WTC11 (cell line): ENCODE data around the gene E2F2. TPM values are rescaled to one million over a fixed set of nuclear protein-coding genes. Genes with fewer than 3 reads are reported as not detected.

Experiments used
- ATAC-seq: fragments of 200-7000 bp; cut with Tn5 transposase; 2 replicates; pipeline ENCODE4 v1.10.0; 2021; ENCODE audit warnings: mild to moderate bottlenecking, moderate library complexity
- CTCF ChIA-PET: fragments of 300-600 bp; sonication (Branson Sonifier 250); formaldehyde crosslinking; loops from one replicate; lab custom pipeline; 2021; ENCODE audit warnings: antibody characterized with exemption; lab: Charles Lee
- POLR2A ChIA-PET: fragments of 350-600 bp; sonication (Branson Sonifier 250); formaldehyde crosslinking; loops from one replicate; lab custom pipeline; 2021; ENCODE audit warnings: antibody characterized with exemption; lab: Charles Lee
- DNase-seq: peaks from one replicate; pipeline ENCODE4 v3.0.0; 2021; ENCODE audit warnings: low spot score
- H3K27ac Mint-ChIP-seq: 2 replicates; pipeline ENCODE4 v1.8.0; 2021; ENCODE audit warnings: mixed read lengths
- H3K27me3 Mint-ChIP-seq: 2 replicates; pipeline ENCODE4 v1.8.0; 2021; ENCODE audit warnings: low read depth, mild to moderate bottlenecking, moderate library complexity, mixed read lengths
- H3K36me3 Mint-ChIP-seq: 2 replicates; pipeline ENCODE4 v1.8.0; 2021; ENCODE audit warnings: mixed read lengths
- H3K4me1 Mint-ChIP-seq: 2 replicates; pipeline ENCODE4 v1.8.0; 2022; ENCODE audit warnings: mixed read lengths
- H3K4me3 Mint-ChIP-seq: 2 replicates; pipeline ENCODE4 v1.8.0; 2021; ENCODE audit warnings: mild to moderate bottlenecking, moderate library complexity, mixed read lengths
- H3K9me3 Mint-ChIP-seq: 2 replicates; pipeline ENCODE4 v1.8.0; 2021; ENCODE audit warnings: mixed read lengths
- ATF1 ChIP-seq: sonication (generic); formaldehyde crosslinking; IDR thresholded peaks from 2 replicates; pipeline ENCODE4 v1.8.1; 2023; ENCODE audit warnings: mild to moderate bottlenecking, moderate library complexity, missing genetic modification reagents
- CBFB ChIP-seq: sonication (generic); formaldehyde crosslinking; IDR thresholded peaks from 2 replicates; pipeline ENCODE4 v1.8.1; 2022; ENCODE audit warnings: mild to moderate bottlenecking, low read depth, missing genetic modification reagents
- FOXJ3 ChIP-seq: sonication (generic); formaldehyde crosslinking; IDR thresholded peaks from 2 replicates; pipeline ENCODE4 v1.9.0; 2021; ENCODE audit warnings: missing genetic modification reagents, mild to moderate bottlenecking, borderline replicate concordance
- FOXP1 ChIP-seq: sonication (generic); formaldehyde crosslinking; IDR thresholded peaks from 2 replicates; pipeline ENCODE4 v1.8.0; 2022; ENCODE audit warnings: missing genetic modification reagents, mild to moderate bottlenecking, moderate library complexity, borderline replicate concordance
- HMGA2 ChIP-seq: fragments of 250-450 bp; sonication (Bioruptor Pico); IDR thresholded peaks from 2 replicates; pipeline ENCODE4 v1.4.0; 2021; ENCODE audit warnings: mild to moderate bottlenecking, moderate library complexity
- IRF2 ChIP-seq: sonication (generic); formaldehyde crosslinking; IDR thresholded peaks from 2 replicates; pipeline ENCODE4 v1.8.0; 2022; ENCODE audit warnings: low read depth, missing genetic modification reagents, borderline replicate concordance
- JUN ChIP-seq: sonication (generic); formaldehyde crosslinking; IDR thresholded peaks from 2 replicates; pipeline ENCODE4 v1.8.0; 2023; ENCODE audit warnings: mild to moderate bottlenecking, missing genetic modification reagents
- KAT7 ChIP-seq: sonication (generic); formaldehyde crosslinking; IDR thresholded peaks from 2 replicates; pipeline ENCODE4 v1.8.1; 2023; ENCODE audit warnings: missing genetic modification reagents, mild to moderate bottlenecking, borderline replicate concordance
- NFE2L1 ChIP-seq: sonication (generic); formaldehyde crosslinking; IDR thresholded peaks from 2 replicates; pipeline ENCODE4 v1.8.1; 2023; ENCODE audit warnings: missing genetic modification reagents
- NR1H2 ChIP-seq: sonication (generic); formaldehyde crosslinking; IDR thresholded peaks from 2 replicates; pipeline ENCODE4 v1.9.0; 2021; ENCODE audit warnings: mild to moderate bottlenecking, moderate library complexity, missing genetic modification reagents
- NR2C2 ChIP-seq: sonication (generic); formaldehyde crosslinking; IDR thresholded peaks from 2 replicates; pipeline ENCODE4 v1.8.0; 2022; ENCODE audit warnings: mild to moderate bottlenecking, missing genetic modification reagents
- SOX15 ChIP-seq: fragments of 250-450 bp; sonication (Bioruptor Pico); IDR thresholded peaks from 2 replicates; pipeline ENCODE4 v1.9.0; 2021; ENCODE audit warnings: mild to moderate bottlenecking
- TP53 ChIP-seq: sonication (generic); formaldehyde crosslinking; IDR thresholded peaks from 2 replicates; pipeline ENCODE4 v1.8.1; 2023; ENCODE audit warnings: mild to moderate bottlenecking, missing genetic modification reagents
- ZNF138 ChIP-seq: sonication (generic); formaldehyde crosslinking; conservative IDR thresholded peaks from 2 replicates; pipeline ENCODE4 v1.8.1; 2022; ENCODE audit warnings: mild to moderate bottlenecking, moderate library complexity, missing genetic modification reagents
- ZNF396 ChIP-seq: fragments of 250-450 bp; sonication (Bioruptor Pico); IDR thresholded peaks from 2 replicates; pipeline ENCODE4 v1.8.0; 2021; ENCODE audit warnings: mild to moderate bottlenecking, moderate library complexity, borderline replicate concordance
- total RNA-seq: library from RNA; stranded (reverse); gene quantifications from 3 replicates; pipeline ENCODE4 v1.2.3, GENCODE V29; 2021
- TF ChIP-seq, protein P1 (sequence below): fragments of 200-600 bp; IDR thresholded peaks from 2 replicates; pipeline ENCODE4 v1.8.0; 2022; ENCODE audit warnings: antibody characterized with exemption
- TF ChIP-seq, protein P2 (sequence below): sonication (generic); formaldehyde crosslinking; conservative IDR thresholded peaks from 2 replicates; pipeline ENCODE4 v1.8.1; 2023; ENCODE audit warnings: mild to moderate bottlenecking, low read depth, missing genetic modification reagents, moderate library complexity
- TF ChIP-seq, protein P3 (sequence below): sonication (generic); formaldehyde crosslinking; IDR thresholded peaks from 2 replicates; pipeline ENCODE4 v1.8.1; 2022; ENCODE audit warnings: mild to moderate bottlenecking, moderate library complexity, missing genetic modification reagents
- TF ChIP-seq, protein P4 (sequence below): sonication (generic); formaldehyde crosslinking; IDR thresholded peaks from 2 replicates; pipeline ENCODE4 v1.8.1; 2022; ENCODE audit warnings: missing genetic modification reagents, borderline replicate concordance
- TF ChIP-seq, protein P5 (sequence below): sonication (generic); formaldehyde crosslinking; IDR thresholded peaks from 2 replicates; pipeline ENCODE4 v1.8.1; 2022; ENCODE audit warnings: low read depth, mild to moderate bottlenecking, moderate library complexity, missing genetic modification reagents, borderline replicate concordance

The E2F2 gene
- total RNA-seq, 1 experiment from 2014 or later, result 5.6 TPM

DNA sequence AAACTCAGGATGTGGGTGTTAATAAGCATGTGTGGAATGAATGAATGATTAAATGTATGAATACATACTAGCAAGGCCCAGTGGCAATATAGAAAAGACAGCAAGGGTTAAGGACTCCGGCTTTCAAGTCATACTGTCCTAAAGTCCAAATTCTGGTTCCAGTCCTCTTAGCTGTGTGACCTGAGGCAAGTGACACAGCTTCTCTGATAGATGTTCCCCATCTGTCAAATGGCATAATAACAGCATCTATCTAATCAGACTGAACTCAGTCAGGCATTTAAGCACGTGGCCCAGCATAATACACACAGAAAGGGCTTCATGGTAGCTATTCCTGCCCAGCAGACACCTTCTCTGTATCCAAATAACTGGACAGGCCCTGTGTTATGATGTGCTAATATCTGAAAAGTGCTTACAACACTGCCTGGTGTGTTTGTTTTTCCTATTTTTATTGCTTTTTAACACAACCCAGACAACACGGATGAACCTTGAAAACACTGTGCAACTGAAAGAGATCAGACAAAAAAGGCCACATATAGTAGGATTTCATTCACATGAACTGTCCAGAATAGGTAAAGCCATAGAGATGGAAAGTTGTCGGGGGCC, 59.5 kb downstream of the E2F2 start (continued):
- TF ChIP-seq, protein P1, sequence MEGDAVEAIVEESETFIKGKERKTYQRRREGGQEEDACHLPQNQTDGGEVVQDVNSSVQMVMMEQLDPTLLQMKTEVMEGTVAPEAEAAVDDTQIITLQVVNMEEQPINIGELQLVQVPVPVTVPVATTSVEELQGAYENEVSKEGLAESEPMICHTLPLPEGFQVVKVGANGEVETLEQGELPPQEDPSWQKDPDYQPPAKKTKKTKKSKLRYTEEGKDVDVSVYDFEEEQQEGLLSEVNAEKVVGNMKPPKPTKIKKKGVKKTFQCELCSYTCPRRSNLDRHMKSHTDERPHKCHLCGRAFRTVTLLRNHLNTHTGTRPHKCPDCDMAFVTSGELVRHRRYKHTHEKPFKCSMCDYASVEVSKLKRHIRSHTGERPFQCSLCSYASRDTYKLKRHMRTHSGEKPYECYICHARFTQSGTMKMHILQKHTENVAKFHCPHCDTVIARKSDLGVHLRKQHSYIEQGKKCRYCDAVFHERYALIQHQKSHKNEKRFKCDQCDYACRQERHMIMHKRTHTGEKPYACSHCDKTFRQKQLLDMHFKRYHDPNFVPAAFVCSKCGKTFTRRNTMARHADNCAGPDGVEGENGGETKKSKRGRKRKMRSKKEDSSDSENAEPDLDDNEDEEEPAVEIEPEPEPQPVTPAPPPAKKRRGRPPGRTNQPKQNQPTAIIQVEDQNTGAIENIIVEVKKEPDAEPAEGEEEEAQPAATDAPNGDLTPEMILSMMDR, result no peak
- no peak for TF ChIP-seq HMGA2 (CRISPR knock-in tag)
- TF ChIP-seq, protein P2, sequence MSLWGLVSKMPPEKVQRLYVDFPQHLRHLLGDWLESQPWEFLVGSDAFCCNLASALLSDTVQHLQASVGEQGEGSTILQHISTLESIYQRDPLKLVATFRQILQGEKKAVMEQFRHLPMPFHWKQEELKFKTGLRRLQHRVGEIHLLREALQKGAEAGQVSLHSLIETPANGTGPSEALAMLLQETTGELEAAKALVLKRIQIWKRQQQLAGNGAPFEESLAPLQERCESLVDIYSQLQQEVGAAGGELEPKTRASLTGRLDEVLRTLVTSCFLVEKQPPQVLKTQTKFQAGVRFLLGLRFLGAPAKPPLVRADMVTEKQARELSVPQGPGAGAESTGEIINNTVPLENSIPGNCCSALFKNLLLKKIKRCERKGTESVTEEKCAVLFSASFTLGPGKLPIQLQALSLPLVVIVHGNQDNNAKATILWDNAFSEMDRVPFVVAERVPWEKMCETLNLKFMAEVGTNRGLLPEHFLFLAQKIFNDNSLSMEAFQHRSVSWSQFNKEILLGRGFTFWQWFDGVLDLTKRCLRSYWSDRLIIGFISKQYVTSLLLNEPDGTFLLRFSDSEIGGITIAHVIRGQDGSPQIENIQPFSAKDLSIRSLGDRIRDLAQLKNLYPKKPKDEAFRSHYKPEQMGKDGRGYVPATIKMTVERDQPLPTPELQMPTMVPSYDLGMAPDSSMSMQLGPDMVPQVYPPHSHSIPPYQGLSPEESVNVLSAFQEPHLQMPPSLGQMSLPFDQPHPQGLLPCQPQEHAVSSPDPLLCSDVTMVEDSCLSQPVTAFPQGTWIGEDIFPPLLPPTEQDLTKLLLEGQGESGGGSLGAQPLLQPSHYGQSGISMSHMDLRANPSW (CRISPR knock-in tag), result no peak
- TF ChIP-seq, protein P3, sequence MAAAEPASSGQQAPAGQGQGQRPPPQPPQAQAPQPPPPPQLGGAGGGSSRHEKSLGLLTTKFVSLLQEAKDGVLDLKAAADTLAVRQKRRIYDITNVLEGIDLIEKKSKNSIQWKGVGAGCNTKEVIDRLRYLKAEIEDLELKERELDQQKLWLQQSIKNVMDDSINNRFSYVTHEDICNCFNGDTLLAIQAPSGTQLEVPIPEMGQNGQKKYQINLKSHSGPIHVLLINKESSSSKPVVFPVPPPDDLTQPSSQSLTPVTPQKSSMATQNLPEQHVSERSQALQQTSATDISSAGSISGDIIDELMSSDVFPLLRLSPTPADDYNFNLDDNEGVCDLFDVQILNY, result no peak
- TF ChIP-seq, protein P4, sequence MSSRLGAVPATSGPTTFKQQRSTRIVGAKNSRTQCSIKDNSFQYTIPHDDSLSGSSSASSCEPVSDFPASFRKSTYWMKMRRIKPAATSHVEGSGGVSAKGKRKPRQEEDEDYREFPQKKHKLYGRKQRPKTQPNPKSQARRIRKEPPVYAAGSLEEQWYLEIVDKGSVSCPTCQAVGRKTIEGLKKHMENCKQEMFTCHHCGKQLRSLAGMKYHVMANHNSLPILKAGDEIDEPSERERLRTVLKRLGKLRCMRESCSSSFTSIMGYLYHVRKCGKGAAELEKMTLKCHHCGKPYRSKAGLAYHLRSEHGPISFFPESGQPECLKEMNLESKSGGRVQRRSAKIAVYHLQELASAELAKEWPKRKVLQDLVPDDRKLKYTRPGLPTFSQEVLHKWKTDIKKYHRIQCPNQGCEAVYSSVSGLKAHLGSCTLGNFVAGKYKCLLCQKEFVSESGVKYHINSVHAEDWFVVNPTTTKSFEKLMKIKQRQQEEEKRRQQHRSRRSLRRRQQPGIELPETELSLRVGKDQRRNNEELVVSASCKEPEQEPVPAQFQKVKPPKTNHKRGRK (CRISPR knock-in tag), result no peak

DNA sequence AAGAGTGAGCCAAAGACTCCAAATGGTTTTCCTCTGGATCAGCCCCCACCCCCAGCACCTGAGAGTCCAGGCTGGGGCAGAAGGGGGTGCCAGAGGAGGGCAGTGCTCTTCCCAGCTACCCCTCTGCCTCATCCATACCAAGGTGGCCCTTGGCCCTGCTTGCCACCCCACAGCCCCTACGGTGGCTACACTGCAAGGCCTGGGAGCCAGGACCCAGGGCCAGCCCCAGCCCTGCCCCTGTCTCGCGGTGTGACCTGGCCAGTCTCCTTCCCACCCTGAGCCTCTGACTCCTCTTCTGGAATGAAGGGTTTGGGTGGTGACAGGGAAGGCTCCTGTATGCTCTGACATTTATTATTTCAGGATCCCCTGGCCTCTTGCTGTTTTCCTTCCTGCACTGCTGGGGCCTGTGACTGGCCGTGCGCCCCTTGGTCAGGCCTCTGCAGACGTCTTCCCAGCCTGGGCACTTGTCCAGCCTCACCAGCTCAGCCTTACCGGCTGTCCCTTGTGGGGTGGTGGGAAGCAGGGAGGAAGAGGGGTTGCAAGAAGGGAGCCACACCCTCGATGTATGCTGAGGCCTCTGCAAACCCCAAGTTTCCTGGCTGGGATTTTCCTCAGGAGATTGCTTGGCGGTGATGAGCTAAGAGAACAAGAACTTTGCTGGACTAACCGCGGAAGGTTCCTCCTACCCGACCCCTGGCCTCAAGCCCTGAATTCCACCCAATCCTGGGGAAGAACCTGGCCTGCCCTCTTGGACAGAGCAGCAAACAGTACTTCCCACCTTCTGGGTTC, 60.6 kb downstream of the E2F2 start:
- Mint-ChIP-seq H3K9me3 (no peaks in the 10 kb centered on the region), H3K36me3 (no peaks in the 10 kb centered on the region), H3K27me3 (no peaks in the 10 kb centered on the region), H3K27ac (no peak overlapping the region; the same call in 1 of the 2 replicates), H3K4me3 (no peak overlapping the region)
- ChIA-PET POLR2A (no interaction called here), CTCF (interaction anchor here (0.6 to 1.3 kb wide), 2 partner anchors 14 to 26 kb away, joined by 3 read pairs; partner anchors contain the start of gene ASAP3)
- no peak for TF ChIP-seq KAT7 (CRISPR knock-in tag)
- TF ChIP-seq NFE2L1 (CRISPR knock-in tag), result no peak
- no peak for TF ChIP-seq SOX15 (CRISPR knock-in tag)
- TF ChIP-seq, protein P5, sequence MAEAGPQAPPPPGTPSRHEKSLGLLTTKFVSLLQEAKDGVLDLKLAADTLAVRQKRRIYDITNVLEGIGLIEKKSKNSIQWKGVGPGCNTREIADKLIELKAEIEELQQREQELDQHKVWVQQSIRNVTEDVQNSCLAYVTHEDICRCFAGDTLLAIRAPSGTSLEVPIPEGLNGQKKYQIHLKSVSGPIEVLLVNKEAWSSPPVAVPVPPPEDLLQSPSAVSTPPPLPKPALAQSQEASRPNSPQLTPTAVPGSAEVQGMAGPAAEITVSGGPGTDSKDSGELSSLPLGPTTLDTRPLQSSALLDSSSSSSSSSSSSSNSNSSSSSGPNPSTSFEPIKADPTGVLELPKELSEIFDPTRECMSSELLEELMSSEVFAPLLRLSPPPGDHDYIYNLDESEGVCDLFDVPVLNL (CRISPR knock-in tag), result no peak
- TF ChIP-seq, all 79 proteins: peak for 0
- DNase-seq (no peak), ATAC-seq (no peak)
- peaks cover 15% of the 10 kb centered on the region for H3K4me1 Mint-ChIP-seq

DNA sequence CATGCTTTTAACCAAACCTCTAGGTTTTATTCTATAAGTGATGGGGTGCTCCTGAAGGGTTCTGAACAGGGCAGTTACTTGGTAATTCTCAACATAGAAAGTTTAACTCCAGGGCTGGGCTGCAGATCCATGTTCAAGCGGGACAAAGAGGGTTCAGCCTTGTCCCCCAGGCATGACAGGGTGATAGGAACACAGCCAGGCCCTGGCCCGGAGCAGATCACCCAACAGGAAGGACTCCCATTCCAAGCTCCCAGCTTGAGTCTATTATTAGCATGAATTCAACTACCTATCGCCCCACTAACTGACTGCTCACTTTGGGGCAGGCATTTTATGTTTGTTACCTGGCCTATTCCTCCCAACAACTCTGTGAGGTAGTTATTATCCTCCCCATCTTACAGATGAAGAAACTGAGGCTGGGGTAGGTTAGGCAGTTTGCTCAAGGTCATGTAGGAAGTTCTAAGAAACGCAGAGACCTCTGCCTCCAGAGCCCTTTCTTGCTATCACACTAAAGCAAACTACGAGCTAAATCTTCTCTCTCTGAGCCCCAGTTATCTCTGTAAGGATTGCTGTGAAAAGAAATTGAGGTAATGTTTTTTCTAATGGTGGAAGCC, 61.6 kb downstream of the E2F2 start:
- CTCF ChIA-PET, result no interaction called here
- TF ChIP-seq ZNF138 (CRISPR knock-in tag), result no peak
- TF ChIP-seq FOXP1 (CRISPR knock-in tag), result no peak
- TF ChIP-seq, protein P1, result no peak
- no peak for TF ChIP-seq HMGA2 (CRISPR knock-in tag)
- no peak for TF ChIP-seq JUN (CRISPR knock-in tag)
- TF ChIP-seq NR2C2 (CRISPR knock-in tag), result no peak
- no peak for TF ChIP-seq ZNF396 (CRISPR knock-in tag)
- TF ChIP-seq CBFB (CRISPR knock-in tag), result no peak
- no peak for TF ChIP-seq IRF2
- TF ChIP-seq FOXJ3 (CRISPR knock-in tag), result no peak
- TF ChIP-seq TP53, result no peak
- no peak for TF ChIP-seq NR1H2 (CRISPR knock-in tag)
- TF ChIP-seq ATF1 (CRISPR knock-in tag), result no peak

More for the DNA sequence above, 61.6 kb downstream of the E2F2 start:
- no peak overlapping the region for H3K27ac Mint-ChIP-seq
- H3K9me3 Mint-ChIP-seq, result no peaks in the 10 kb centered on the region
- POLR2A ChIA-PET, result no interaction called here
- no peaks in the 10 kb centered on the region for H3K27me3 Mint-ChIP-seq
- no peak overlapping the region for H3K4me3 Mint-ChIP-seq
- H3K4me1 Mint-ChIP-seq, result 0 out of 2 replicates have a peak, but pooled peaks cover 7% of the 10 kb centered on the region
- H3K36me3 Mint-ChIP-seq, result no peaks in the 10 kb centered on the region
- ATAC-seq, result no peak
- no peak for DNase-seq
